Hypothalamus (tissue), 51 donors: ENCODE data around the gene GOSR1.
"Not testable (repeated sequence)": the region's sequence is repeated elsewhere in the genome, so short reads cannot be mapped to it uniquely, and the experiment has no call there.

Experiments used
- DNase-seq, 51 donors: peaks; one replicate each; lab custom pipeline; 2025; lab: John Stamatoyannopoulos, UW

The GOSR1 gene

GRCh38 chr17:30572651-30573554, 95.7 kb downstream of the GOSR1 start:
- not testable (repeated sequence) for DNase-seq

- DNase-seq, result no peak
These were observed 96.5 kb downstream of the GOSR1 start for GRCh38 chr17:30573603-30574175.

- not testable (repeated sequence) for DNase-seq
These were observed 97.1 kb downstream of the GOSR1 start for GRCh38 chr17:30574309-30574708.

- not testable (repeated sequence) for DNase-seq
These were observed 97.6 kb downstream of the GOSR1 start for GRCh38 chr17:30574806-30575205.

GRCh38 chr17:30575648-30576325, 98.6 kb downstream of the GOSR1 start:
- DNase-seq, result not testable (repeated sequence)

- no peak for DNase-seq
These were observed 99.2 kb downstream of the GOSR1 start for GRCh38 chr17:30576326-30576861.
